Measurements from ENCODE around the gene SKAP1. TPM values are rescaled to one million over a fixed set of nuclear protein-coding genes. Genes with fewer than 3 reads are reported as not detected.

The SKAP1 gene
- polyA plus RNA-seq, 1 of the 3 experiments (the other 2 are of a cell fraction): not detected

- TF ChIP-seq GATA2 (CRISPR knock-in tag; IDR thresholded peaks at IDR 0.05) (no peak), YY1 (IDR thresholded peaks at IDR 0.05; ENCODE audit: low read depth) (0 out of 2 replicates have a peak, but pooled peaks have one; percentile 2), CHD2 (IDR thresholded peaks at IDR 0.05; ENCODE audit: low read length, partially characterized antibody) (no peak), RXRA (IDR thresholded peaks at IDR 0.05; ENCODE audit: borderline replicate concordance, low read depth) (no peak)
Observed at GRCh38 chr17:48100591-48101011, 329.4 kb downstream of the SKAP1 start (continued).

GRCh38 chr17:48100160-48100559 lies 329.9 kb downstream of the SKAP1 start:
- Histone ChIP-seq H4K20me1 (ENCODE audit: insufficient read depth) (peaks cover 51% of the 10 kb centered on the region), H3K36me3 (replicated peaks in 1 of 2; ENCODE audit: control insufficient read depth in 1 of 2, insufficient read depth in 2 of 2, low read length in 1 of 2) (peaks cover 2 to 26% of the 10 kb centered on the region in 2 experiments), H3K27ac (ENCODE audit: low read depth in 2 of 2, low read length in 1 of 2) (peak overlapping the region; percentile 81 to 91), H3K27me3 (ENCODE audit: insufficient read depth) (no peaks in the 10 kb centered on the region), H3K9ac (peak overlapping the region; percentile 77), H3K79me2 (ENCODE audit: insufficient read depth) (peaks cover 61% of the 10 kb centered on the region), H3K9me3 (no peaks in the 10 kb centered on the region), H3K4me3 (ENCODE audit: low read depth in 2 of 2, low read length in 1 of 2) (peak overlapping the region; percentile 66 to 90), H3K4me1 (ENCODE audit: control insufficient read depth in 1 of 2, insufficient read depth in 2 of 2, low read depth in 1 of 2, low read length in 1 of 2) (peaks cover 3 to 6% of the 10 kb centered on the region in 2 experiments; a peak in 2 of 4 replicates), H3K9me2 (no peaks in the 10 kb centered on the region), H3F3A (replicated peaks; ENCODE audit: insufficient read depth) (peaks cover 27% of the 10 kb centered on the region), H2AFZ (ENCODE audit: low read depth) (peak overlapping the region; percentile 97; the same call in 1 of the 2 replicates), H3K4me2 (peak overlapping the region; percentile 86)
- DNase-seq: no peak
- CTCF ChIA-PET: interaction anchor here (0.5 to 14.8 kb wide), 9 partner anchors 8 to 259 kb away, joined by 3 to 241 read pairs (median 4); partner anchors contain the start of genes SCRN2 and SNX11
- POLR2A ChIA-PET: interaction anchor here (0.6 to 2.1 kb wide), 8 partner anchors 8 to 407 kb away, joined by 3 to 21 read pairs (median 4); partner anchors contain the start of gene NFE2L1
- 12% methylated on average over 10 of the region's 10 CpGs for WGBS (ENCODE audit: low lambda C conversion rate)
- no peak for TF ChIP-seq SMC3 (IDR thresholded peaks at IDR 0.05; ENCODE audit: low read depth, low read length)
- TF ChIP-seq RXRA (IDR thresholded peaks at IDR 0.05; ENCODE audit: borderline replicate concordance, low read depth): no peak
- no peak for TF ChIP-seq TAF1 (IDR thresholded peaks at IDR 0.05; ENCODE audit: borderline replicate concordance, low read depth, low read length)
- no peak for TF ChIP-seq CHD2 (IDR thresholded peaks at IDR 0.05; ENCODE audit: low read length, partially characterized antibody)
- TF ChIP-seq USF1 (IDR thresholded peaks at IDR 0.05; ENCODE audit: borderline replicate concordance, low read depth): no peak
- TF ChIP-seq NRF1 (IDR thresholded peaks at IDR 0.05; ENCODE audit: low read depth, low read length): no peak
- TF ChIP-seq SIN3A (IDR thresholded peaks at IDR 0.05; ENCODE audit: borderline replicate concordance, low read depth, low read length): no peak
- no peak for TF ChIP-seq JUND (IDR thresholded peaks at IDR 0.05)
- TF ChIP-seq EP300 (IDR thresholded peaks at IDR 0.05; ENCODE audit: borderline replicate concordance in 1 of 2, low read depth in 1 of 2, low read length in 1 of 2): no peak
- TF ChIP-seq MAX (IDR thresholded peaks at IDR 0.05; ENCODE audit: low read depth): no peak
- no peak for TF ChIP-seq POLR2AphosphoS5 (IDR thresholded peaks at IDR 0.05; ENCODE audit: low read depth, low read length)
- TF ChIP-seq IRF3 (IDR thresholded peaks at IDR 0.05; ENCODE audit: low read depth, low read length): no peak
- no peak for TF ChIP-seq EZH2phosphoT487 (IDR thresholded peaks at IDR 0.05; ENCODE audit: borderline replicate concordance, low read depth)

All from SK-N-SH (cell line).